Osteocyte (in vitro differentiated cells): ENCODE measurements around the gene EEF2K. TPM values are rescaled to one million over a fixed set of nuclear protein-coding genes. Genes with fewer than 3 reads are reported as not detected.

Experiments
- DNase-seq: peaks from one replicate; pipeline ENCODE4 v3.0.0; 2021; ENCODE audit warnings: mixed read lengths; ENCODE audit not compliant: unreplicated experiment; ENCODE audit errors: extremely low spot score
- H3K27ac Mint-ChIP-seq: one replicate; pipeline ENCODE4 v1.8.0; 2021; ENCODE audit warnings: mild to moderate bottlenecking, mixed read lengths; ENCODE audit not compliant: unreplicated experiment
- H3K27me3 Mint-ChIP-seq: one replicate; pipeline ENCODE4 v1.8.0; 2021; ENCODE audit warnings: mixed read lengths; ENCODE audit not compliant: unreplicated experiment
- H3K36me3 Mint-ChIP-seq: one replicate; pipeline ENCODE4 v1.8.0; 2021; ENCODE audit warnings: mixed read lengths; ENCODE audit not compliant: unreplicated experiment
- H3K4me1 Mint-ChIP-seq: one replicate; pipeline ENCODE4 v1.8.0; 2021; ENCODE audit warnings: mixed read lengths; ENCODE audit not compliant: unreplicated experiment
- H3K4me3 Mint-ChIP-seq: one replicate; pipeline ENCODE4 v1.8.0; 2021; ENCODE audit warnings: mild to moderate bottlenecking, moderate library complexity, mixed read lengths; ENCODE audit not compliant: unreplicated experiment
- H3K9me3 Mint-ChIP-seq: one replicate; pipeline ENCODE4 v1.8.0; 2021; ENCODE audit warnings: mixed read lengths; ENCODE audit not compliant: unreplicated experiment
- total RNA-seq: library from RNA; stranded (reverse); gene quantifications from 2 replicates; pipeline ENCODE4 v1.2.1, GENCODE V29; 2021
- TF ChIP-seq, protein P1 (sequence below): fragments of 200-600 bp; sonication (generic); IDR thresholded peaks from 2 replicates; pipeline ENCODE4 v1.5.0; 2021; ENCODE audit warnings: antibody characterized with exemption, mild to moderate bottlenecking, moderate library complexity

Gene EEF2K
- total RNA-seq, 1 donor from 2014 or later, result 23.8 TPM

GRCh38 chr16:22323173-22323958, 117.3 kb downstream of the EEF2K start:
- peak; percentile 73 for DNase-seq
- peaks cover 21% of the 10 kb centered on the region for H3K36me3 Mint-ChIP-seq
- H3K4me1 Mint-ChIP-seq, result no peaks in the 10 kb centered on the region
- H3K9me3 Mint-ChIP-seq, result no peaks in the 10 kb centered on the region
- no peaks in the 10 kb centered on the region for H3K27me3 Mint-ChIP-seq
- TF ChIP-seq, protein P1, sequence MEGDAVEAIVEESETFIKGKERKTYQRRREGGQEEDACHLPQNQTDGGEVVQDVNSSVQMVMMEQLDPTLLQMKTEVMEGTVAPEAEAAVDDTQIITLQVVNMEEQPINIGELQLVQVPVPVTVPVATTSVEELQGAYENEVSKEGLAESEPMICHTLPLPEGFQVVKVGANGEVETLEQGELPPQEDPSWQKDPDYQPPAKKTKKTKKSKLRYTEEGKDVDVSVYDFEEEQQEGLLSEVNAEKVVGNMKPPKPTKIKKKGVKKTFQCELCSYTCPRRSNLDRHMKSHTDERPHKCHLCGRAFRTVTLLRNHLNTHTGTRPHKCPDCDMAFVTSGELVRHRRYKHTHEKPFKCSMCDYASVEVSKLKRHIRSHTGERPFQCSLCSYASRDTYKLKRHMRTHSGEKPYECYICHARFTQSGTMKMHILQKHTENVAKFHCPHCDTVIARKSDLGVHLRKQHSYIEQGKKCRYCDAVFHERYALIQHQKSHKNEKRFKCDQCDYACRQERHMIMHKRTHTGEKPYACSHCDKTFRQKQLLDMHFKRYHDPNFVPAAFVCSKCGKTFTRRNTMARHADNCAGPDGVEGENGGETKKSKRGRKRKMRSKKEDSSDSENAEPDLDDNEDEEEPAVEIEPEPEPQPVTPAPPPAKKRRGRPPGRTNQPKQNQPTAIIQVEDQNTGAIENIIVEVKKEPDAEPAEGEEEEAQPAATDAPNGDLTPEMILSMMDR, result no peak
- H3K4me3 Mint-ChIP-seq, result no peak overlapping the region
- H3K27ac Mint-ChIP-seq, result no peak overlapping the region

DNA sequence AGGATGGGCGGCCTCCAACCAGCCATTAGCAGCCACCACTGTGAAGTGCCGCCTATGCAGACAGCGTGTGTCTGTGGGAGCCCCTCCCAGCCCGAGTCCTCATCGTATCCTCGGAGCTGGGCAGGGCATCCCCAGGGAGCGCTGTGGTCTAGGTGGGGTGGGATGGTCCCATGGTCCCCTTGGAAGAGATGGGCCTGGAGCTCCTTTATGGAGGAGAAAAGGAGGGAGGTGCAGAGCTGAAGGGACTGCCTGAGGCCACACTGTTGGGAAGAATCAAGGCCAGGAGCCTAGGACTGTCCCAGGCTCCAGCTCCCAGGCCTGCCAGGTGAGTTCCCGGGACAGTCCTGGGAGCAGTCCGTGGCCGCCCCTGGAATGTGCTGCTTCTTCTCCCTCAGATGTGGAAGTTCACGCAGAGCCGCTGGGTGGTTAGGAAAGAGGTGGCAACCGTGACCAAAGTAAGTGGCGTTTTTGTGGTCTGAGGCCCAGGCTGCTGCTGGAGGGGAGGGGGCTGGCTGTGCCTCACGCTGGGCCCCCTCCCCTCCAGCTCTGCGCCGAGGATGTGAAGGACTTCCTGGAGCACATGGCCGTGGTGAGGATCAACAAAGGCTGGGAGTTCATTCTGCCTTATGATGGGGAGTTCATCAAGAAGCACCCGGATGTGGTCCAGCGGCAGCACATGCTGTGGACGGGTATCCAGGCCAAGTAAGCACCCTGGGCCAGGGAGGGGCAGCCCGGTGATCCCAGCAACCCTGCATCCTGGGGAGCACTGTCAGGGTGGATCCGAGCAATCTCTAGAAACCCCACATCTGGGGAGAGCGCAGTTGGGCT, 118.1 kb downstream of the EEF2K start:
- H3K4me1 Mint-ChIP-seq, result no peaks in the 10 kb centered on the region
- no peaks in the 10 kb centered on the region for H3K27me3 Mint-ChIP-seq
- no peak overlapping the region for H3K4me3 Mint-ChIP-seq
- DNase-seq, result peak; percentile 73
- peaks cover 19% of the 10 kb centered on the region for H3K36me3 Mint-ChIP-seq
- no peaks in the 10 kb centered on the region for H3K9me3 Mint-ChIP-seq
- H3K27ac Mint-ChIP-seq, result no peak overlapping the region
- TF ChIP-seq, protein P1, result no peak

DNA sequence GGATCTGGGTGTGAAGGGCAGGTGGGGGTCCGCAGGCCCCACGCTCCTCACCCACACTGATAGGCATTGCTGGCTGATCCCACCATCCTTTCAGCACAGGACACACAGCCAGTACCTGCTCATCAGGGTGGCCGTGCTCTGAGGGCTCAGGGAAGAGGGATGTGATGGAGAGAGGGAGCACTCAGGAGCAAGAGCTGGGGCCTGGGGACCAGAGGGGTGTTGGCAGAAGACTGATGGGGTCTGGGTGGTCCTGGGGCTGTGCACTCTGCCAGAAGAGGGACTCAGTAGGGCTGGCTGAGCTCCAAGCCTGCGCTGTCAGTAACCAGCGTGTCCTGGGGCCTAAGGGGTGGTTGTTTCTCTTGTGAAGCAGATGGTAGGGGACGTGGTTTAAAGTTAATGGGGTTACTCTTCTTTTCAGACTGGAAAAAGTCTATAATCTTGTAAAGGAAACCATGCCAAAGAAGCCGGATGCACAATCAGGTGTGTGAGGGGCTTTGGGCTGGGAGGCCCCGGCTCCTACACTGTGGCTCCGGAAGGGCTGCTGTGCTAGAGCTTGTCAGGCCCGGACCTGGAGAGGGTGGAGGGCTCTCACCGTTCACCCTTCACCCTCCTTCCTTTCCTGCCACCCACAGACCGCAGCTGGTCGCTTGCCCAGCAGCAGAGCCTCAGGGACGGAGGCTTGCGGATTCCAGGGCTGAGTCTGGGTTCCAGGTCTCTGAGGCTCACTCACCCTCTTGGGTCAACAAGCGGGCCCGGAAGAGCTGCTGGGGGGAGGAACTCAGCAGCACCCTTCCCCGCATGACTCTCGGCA, 118.9 kb downstream of the EEF2K start:
- Mint-ChIP-seq H3K27me3 (no peaks in the 10 kb centered on the region), H3K9me3 (no peaks in the 10 kb centered on the region), H3K36me3 (peaks cover 21% of the 10 kb centered on the region), H3K27ac (no peak overlapping the region), H3K4me1 (no peaks in the 10 kb centered on the region), H3K4me3 (no peak overlapping the region)
- TF ChIP-seq, protein P1, result no peak
- DNase-seq, result peak; percentile 72

DNA sequence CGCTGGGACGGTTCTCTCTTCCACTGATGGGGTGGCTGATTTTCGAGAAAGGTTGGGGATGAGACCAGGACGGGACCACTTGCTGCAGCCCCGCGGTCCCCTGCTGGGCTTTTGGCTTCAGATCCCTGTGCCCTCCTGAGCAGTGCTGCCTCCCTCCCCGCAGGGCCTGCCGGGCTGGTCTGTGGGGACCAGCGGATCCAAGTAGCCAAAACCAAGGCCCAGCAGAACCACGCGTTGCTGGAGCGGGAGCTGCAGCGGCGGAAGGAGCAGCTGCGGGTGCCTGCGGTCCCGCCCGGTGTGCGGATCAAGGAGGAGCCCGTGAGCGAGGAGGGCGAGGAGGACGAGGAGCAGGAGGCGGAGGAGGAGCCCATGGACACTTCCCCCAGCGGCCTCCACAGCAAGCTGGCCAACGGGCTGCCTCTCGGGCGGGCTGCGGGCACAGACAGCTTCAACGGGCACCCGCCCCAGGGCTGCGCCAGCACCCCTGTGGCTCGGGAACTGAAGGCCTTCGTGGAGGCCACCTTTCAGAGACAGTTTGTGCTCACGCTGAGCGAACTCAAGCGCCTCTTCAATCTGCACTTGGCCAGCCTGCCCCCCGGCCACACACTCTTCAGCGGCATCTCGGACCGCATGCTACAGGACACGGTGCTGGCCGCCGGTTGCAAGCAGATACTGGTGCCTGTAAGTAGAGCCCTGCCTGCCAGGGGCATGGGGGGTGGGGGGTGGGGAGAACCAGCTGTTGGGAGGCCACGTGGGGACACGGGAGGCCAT, 119.7 kb downstream of the EEF2K start:
- H3K4me3 Mint-ChIP-seq, result no peak overlapping the region
- TF ChIP-seq, protein P1, result no peak
- H3K27ac Mint-ChIP-seq, result no peak overlapping the region
- H3K9me3 Mint-ChIP-seq, result no peaks in the 10 kb centered on the region
- H3K36me3 Mint-ChIP-seq, result peaks cover 23% of the 10 kb centered on the region
- no peaks in the 10 kb centered on the region for H3K4me1 Mint-ChIP-seq
- peak; percentile 82 for DNase-seq
- H3K27me3 Mint-ChIP-seq, result no peaks in the 10 kb centered on the region
